GM12878 (cell line): ENCODE measurements around the gene H2AZ2. TPM values are rescaled to one million over a fixed set of nuclear protein-coding genes. Genes with fewer than 3 reads are reported as not detected.

Source experiments
- ASH2L ChIP-seq: fragments of 300-600, 200-600 bp; sonication (generic); IDR thresholded peaks from 2 replicates; pipeline ENCODE4 v1.6.1; 2017; ENCODE audit warnings: low read depth, mild to moderate bottlenecking, borderline replicate concordance
- ATF7 ChIP-seq: fragments of 450-650 bp; IDR thresholded peaks from 2 replicates; pipeline ENCODE4 v1.6.1; 2016; ENCODE audit warnings: low read depth, mild to moderate bottlenecking
- CHD1 ChIP-seq: IDR thresholded peaks from 2 replicates; pipeline ENCODE4 v1.6.1; 2012; ENCODE audit warnings: low read depth, low read length, improper control_type of control experiment
- CHD2 ChIP-seq: IDR thresholded peaks from 2 replicates; pipeline ENCODE4 v1.6.1; 2011; ENCODE audit warnings: low read depth, low read length, improper control_type of control experiment, borderline replicate concordance
- EED ChIP-seq: sonication (generic); IDR thresholded peaks from 2 replicates; pipeline ENCODE4 v1.6.1; 2016; ENCODE audit warnings: antibody characterized with exemption, low read depth
- FOXM1 ChIP-seq: IDR thresholded peaks from 2 replicates; pipeline ENCODE4 v1.6.1; 2012; ENCODE audit warnings: low read depth, mild to moderate bottlenecking, inconsistent platforms, low read length, moderate library complexity
- HCFC1 ChIP-seq: fragments of 150-350 bp; IDR thresholded peaks from 2 replicates; pipeline ENCODE4 v1.6.1; 2014; ENCODE audit warnings: low read length
- HDAC2 ChIP-seq: fragments of 200-600 bp; sonication (generic); IDR thresholded peaks from 2 replicates; pipeline ENCODE4 v1.6.1; 2017
- HDGF ChIP-seq: fragments of 450-650 bp; IDR thresholded peaks from 2 replicates; pipeline ENCODE4 v1.6.1; 2016; ENCODE audit warnings: antibody characterized with exemption
- MYC ChIP-seq: IDR thresholded peaks from 2 replicates; pipeline ENCODE4 v1.6.1; 2011; ENCODE audit warnings: mild to moderate bottlenecking, low read length, moderate library complexity, inconsistent platforms; ENCODE audit not compliant: insufficient read depth, insufficient replicate concordance, insufficient read length, severe bottlenecking
- NR2C2 ChIP-seq: IDR thresholded peaks from 2 replicates; pipeline ENCODE4 v1.6.1; 2011; ENCODE audit warnings: borderline replicate concordance, low read depth; ENCODE audit not compliant: control insufficient read depth, insufficient read length
- PBX3 ChIP-seq: IDR thresholded peaks from 2 replicates; pipeline ENCODE4 v1.6.1; 2011; ENCODE audit warnings: mild to moderate bottlenecking, low read depth, low read length, moderate library complexity; ENCODE audit not compliant: insufficient replicate concordance
- PML ChIP-seq: IDR thresholded peaks from 2 replicates; pipeline ENCODE4 v1.6.1; 2012; ENCODE audit warnings: low read length, inconsistent platforms
- POU2F2 ChIP-seq: IDR thresholded peaks from 3 replicates; pipeline ENCODE4 v1.6.1; 2011; ENCODE audit warnings: low read depth, mild to moderate bottlenecking, low read length, borderline replicate concordance
- RBBP5 ChIP-seq: fragments of 200-600 bp; sonication (generic); conservative IDR thresholded peaks from 2 replicates; pipeline ENCODE4 v1.6.1; 2016
- SMC3 ChIP-seq: IDR thresholded peaks from 2 replicates; pipeline ENCODE4 v1.6.1; 2011; ENCODE audit warnings: low read length, improper control_type of control experiment, borderline replicate concordance
- STAT3 ChIP-seq: IDR thresholded peaks from 2 replicates; pipeline ENCODE4 v1.6.1; 2011; ENCODE audit warnings: low read depth, low read length, improper control_type of control experiment
- YY1 ChIP-seq: IDR thresholded peaks from 2 replicates; pipeline ENCODE4 v1.6.1; 2011; ENCODE audit warnings: low read depth, mild to moderate bottlenecking, low read length
- ZBED1 ChIP-seq: IDR thresholded peaks from 2 replicates; pipeline ENCODE4 v1.6.1; 2016; ENCODE audit warnings: borderline replicate concordance
- polyA plus RNA-seq, 11 experiments: library from polyadenylated mRNA; depleted of rRNA in 4 of 11; unstranded in 6 of 11; stranded (reverse) in 5 of 11; fragments of >200 nt; fragmentation: Nextera tagmentation in 4 of 11; fragmentation: Illumina TruSeq in 1 of 11; extraction: Ambion mirVana in 4 of 11; extraction: Trizol in 1 of 11; gene quantifications; 1 replicate in 1 of 11; 2 replicates in 10 of 11; pipeline versions ENCODE4 v1.2.1 to v1.2.3, GENCODE V29; 2011 to 2016; ENCODE audit warnings: inconsistent platforms in 2 of 11, missing spikeins in 2 of 11, low read depth in 1 of 11
- total RNA-seq, 4 experiments: library from RNA; depleted of rRNA in 3 of 4; stranded (reverse); fragments of >200 nt in 3 of 4; fragmentation: Illumina TruSeq in 1 of 4; extraction: Trizol in 1 of 4; gene quantifications; 2 replicates each; pipeline versions ENCODE4 v1.2.1 to v1.2.3, GENCODE V29; 2013 to 2021
- TF ChIP-seq, protein P1 (sequence below): fragments of 450-650 bp; IDR thresholded peaks from 2 replicates; pipeline ENCODE4 v1.6.1; 2014; ENCODE audit warnings: mild to moderate bottlenecking
- TF ChIP-seq, protein P2 (sequence below): IDR thresholded peaks from 2 replicates; pipeline ENCODE4 v1.6.1; 2012; ENCODE audit warnings: low read depth, low read length, improper control_type of control experiment
- TF ChIP-seq, protein P3 (sequence below): IDR thresholded peaks from 2 replicates; pipeline ENCODE4 v1.6.1; 2011; ENCODE audit warnings: borderline replicate concordance, low read depth, mild to moderate bottlenecking, moderate library complexity, mixed read lengths, low read length; ENCODE audit not compliant: insufficient read depth; ENCODE audit errors: extremely low read length

The H2AZ2 gene
- total and polyA plus RNA-seq, 10 of the 15 experiments (the other 5 are each of a cell fraction or from before 2014, with no cell fraction given) = 118 to 366 (median 223) TPM

- TF ChIP-seq POU2F2 (peak; percentile 48; the same call in 2 of the 3 replicates), PBX3 (peak; percentile 99), NR2C2 (no peak), HDGF (0 out of 2 replicates have a peak, but pooled peaks have one; percentile 15), PML (peak; percentile 74; the same call in 1 of the 2 replicates), HCFC1 (peak; percentile 32; the same call in 1 of the 2 replicates), HDAC2 (0 out of 2 replicates have a peak, but pooled peaks have one; percentile 13), ATF7 (peak; percentile 82), SMC3 (no peak), EED (no peak), FOXM1 (no peak), CHD2 (peak; percentile 98), RBBP5 (no peak), ASH2L (no peak; the same call in 1 of the 2 replicates), YY1 (peak; percentile 7; the same call in 1 of the 2 replicates), ZBED1 (0 out of 2 replicates have a peak, but pooled peaks have one; percentile 3), STAT3 (no peak), MYC (no peak), CHD1 (peak; percentile 1; the same call in 1 of the 2 replicates)
- TF ChIP-seq, protein P1, sequence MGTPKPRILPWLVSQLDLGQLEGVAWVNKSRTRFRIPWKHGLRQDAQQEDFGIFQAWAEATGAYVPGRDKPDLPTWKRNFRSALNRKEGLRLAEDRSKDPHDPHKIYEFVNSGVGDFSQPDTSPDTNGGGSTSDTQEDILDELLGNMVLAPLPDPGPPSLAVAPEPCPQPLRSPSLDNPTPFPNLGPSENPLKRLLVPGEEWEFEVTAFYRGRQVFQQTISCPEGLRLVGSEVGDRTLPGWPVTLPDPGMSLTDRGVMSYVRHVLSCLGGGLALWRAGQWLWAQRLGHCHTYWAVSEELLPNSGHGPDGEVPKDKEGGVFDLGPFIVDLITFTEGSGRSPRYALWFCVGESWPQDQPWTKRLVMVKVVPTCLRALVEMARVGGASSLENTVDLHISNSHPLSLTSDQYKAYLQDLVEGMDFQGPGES = peak; percentile 99
- TF ChIP-seq, protein P2, sequence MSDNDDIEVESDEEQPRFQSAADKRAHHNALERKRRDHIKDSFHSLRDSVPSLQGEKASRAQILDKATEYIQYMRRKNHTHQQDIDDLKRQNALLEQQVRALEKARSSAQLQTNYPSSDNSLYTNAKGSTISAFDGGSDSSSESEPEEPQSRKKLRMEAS = peak; percentile 17; the same call in 1 of the 2 replicates
- TF ChIP-seq, protein P3, sequence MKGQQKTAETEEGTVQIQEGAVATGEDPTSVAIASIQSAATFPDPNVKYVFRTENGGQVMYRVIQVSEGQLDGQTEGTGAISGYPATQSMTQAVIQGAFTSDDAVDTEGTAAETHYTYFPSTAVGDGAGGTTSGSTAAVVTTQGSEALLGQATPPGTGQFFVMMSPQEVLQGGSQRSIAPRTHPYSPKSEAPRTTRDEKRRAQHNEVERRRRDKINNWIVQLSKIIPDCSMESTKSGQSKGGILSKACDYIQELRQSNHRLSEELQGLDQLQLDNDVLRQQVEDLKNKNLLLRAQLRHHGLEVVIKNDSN = peak; percentile 42
Measured at GRCh38 chr7:44847920-44848634, at the start of gene H2AZ2 (continued).
